ENCODE results near the gene CHCHD6. TPM values are rescaled to one million over a fixed set of nuclear protein-coding genes. Genes with fewer than 3 reads are reported as not detected.

The CHCHD6 gene
- total and polyA plus RNA-seq, 2 donors (not counting 3 experiments of a cell fraction or from before 2014, with no cell fraction given) = 8.4 to 10.1 TPM

DNA sequence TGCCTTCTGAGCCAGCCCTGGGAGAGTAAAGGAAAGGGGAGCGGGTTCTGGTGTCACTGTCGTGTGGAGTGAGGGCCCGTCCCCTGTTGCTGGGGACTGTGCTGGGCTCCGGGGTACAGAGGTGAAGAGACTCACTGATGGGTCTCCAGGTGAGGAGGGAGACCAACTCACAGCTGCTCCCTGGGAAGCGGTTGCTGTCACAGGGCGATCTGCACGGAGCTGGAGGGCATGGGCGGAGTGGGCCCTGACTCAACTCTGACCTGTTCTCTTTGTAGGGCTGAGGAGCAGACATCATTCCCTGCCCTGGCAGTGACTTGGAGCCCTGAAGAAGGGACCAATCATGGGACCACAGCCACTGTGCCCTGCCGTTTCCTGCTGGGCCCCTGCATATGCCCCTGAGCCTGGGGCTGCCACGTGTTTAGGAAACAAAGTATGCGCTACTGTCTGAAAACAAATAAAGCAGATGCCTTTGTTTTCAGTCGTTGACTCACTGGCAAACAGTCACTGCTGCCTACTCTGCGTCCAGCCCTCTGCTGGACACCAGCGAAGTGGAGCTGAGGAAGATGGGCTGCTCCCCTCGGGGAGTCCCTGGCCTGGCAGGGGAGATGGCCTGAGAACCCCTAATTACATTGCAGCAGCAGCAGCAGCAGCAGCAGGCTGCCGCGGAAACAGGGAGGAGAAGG, 256.0 kb downstream of the CHCHD6 start:
- Histone ChIP-seq H3K9ac (replicated peaks; ENCODE audit: extremely low read depth, insufficient read depth, low read length) (no peak overlapping the region), H2AFZ (ENCODE audit: low read depth, low read length) (no peak overlapping the region), H3K27ac (ENCODE audit: insufficient read depth, low read depth, low read length) (no peak overlapping the region), H4K20me1 (replicated peaks; ENCODE audit: control insufficient read depth, extremely low read depth, insufficient read depth, low read length) (no peaks in the 10 kb centered on the region), H3K4me3 (replicated peaks in 1 of 3; ENCODE audit: insufficient read depth in 1 of 3, low read depth in 1 of 3, low read length in 3 of 3) (no peak overlapping the region), H3K36me3 (ENCODE audit: control insufficient read depth in 2 of 2, extremely low read depth in 1 of 2, insufficient read depth in 2 of 2, low read length in 2 of 2) (no peaks in the 10 kb centered on the region), H3K27me3 (ENCODE audit: control insufficient read depth in 2 of 2, insufficient read depth in 2 of 2, low read length in 2 of 2) (peaks cover 0 to 1% of the 10 kb centered on the region in 2 experiments), H3K79me2 (ENCODE audit: control insufficient read depth, insufficient read depth, low read length) (no peaks in the 10 kb centered on the region), H3K9me1 (replicated peaks; ENCODE audit: control insufficient read depth, extremely low read depth, insufficient read depth, low read length) (no peaks in the 10 kb centered on the region), H3K4me2 (ENCODE audit: insufficient read depth, low read length) (no peak overlapping the region), H3K9me3 (replicated peaks; ENCODE audit: control insufficient read depth, insufficient read depth, low read length) (no peaks in the 10 kb centered on the region), H3K4me1 (ENCODE audit: control insufficient read depth, extremely low read depth, insufficient read depth, low read length) (peaks cover 4% of the 10 kb centered on the region)
- TF ChIP-seq GATA2 (IDR thresholded peaks at IDR 0.05; ENCODE audit: insufficient read depth, insufficient read length, low read depth, low read length) (no peak), MAX (IDR thresholded peaks at IDR 0.05; ENCODE audit: insufficient read depth, insufficient read length) (peak; percentile 64), CTCF (IDR thresholded peaks at IDR 0.05; ENCODE audit: extremely low read depth in 1 of 2, insufficient read depth in 1 of 2, low read depth in 1 of 2, low read length in 2 of 2) (peak; percentile 47 to 50), MYC (IDR thresholded peaks at IDR 0.05; ENCODE audit: low read depth, low read length) (peak; percentile 52), EZH2 (IDR thresholded peaks at IDR 0.05; ENCODE audit: borderline replicate concordance, low read depth, low read length, severe bottlenecking) (no peak), POLR2AphosphoS5 (IDR thresholded peaks at IDR 0.05; ENCODE audit: insufficient read depth, low read depth, low read length) (no peak), JUN (IDR thresholded peaks at IDR 0.05; ENCODE audit: borderline replicate concordance, insufficient read depth, insufficient read length, low read depth) (no peak), POLR2A (IDR thresholded peaks at IDR 0.05; ENCODE audit: low read depth, low read length) (no peak), FOS (IDR thresholded peaks at IDR 0.05; ENCODE audit: borderline replicate concordance, insufficient read depth, low read length) (no peak)
- peak; percentile 62 for DNase-seq (ENCODE audit: low read depth, low spot score)
- ChIA-PET POLR2A (no interaction called here), CTCF (interaction anchor here (0.8 to 2.8 kb wide), 12 partner anchors 9 to 209 kb away, joined by 3 to 19 read pairs (median 4); no protein-coding TSS in a partner anchor)
- no TSS peak for BruUV-seq (replicated peaks)
- peak; percentile 73 for FAIRE-seq
- intact Hi-C loops (cut with micrococcal nuclease) = loop anchor here (1.0 kb wide), 2 partner anchors 34 to 208 kb away; no protein-coding TSS in a partner anchor
- dilution Hi-C loops (cut with MboI; ENCODE audit: extremely low pct_ligation_motif_present, low sequenced_read_pairs) = no loop called here

All from endothelial cell of umbilical vein (primary cell).